Activated B cell treated with CpG ODN at 0.5 μM for 24 hours (primary cell): Measurements from ENCODE around the gene COQ3. TPM values are rescaled to one million over a fixed set of nuclear protein-coding genes. Genes with fewer than 3 reads are reported as not detected.

Source experiments
- ATAC-seq: fragments of 200-7000 bp; cut with Tn5 transposase; one replicate; pipeline ENCODE4 v1.10.0; 2021; ENCODE audit warnings: low read depth, mild to moderate bottlenecking, moderate library complexity
- CTCF ChIA-PET: fragments of 350-600 bp; sonication (Branson Sonifier 250); formaldehyde crosslinking; loops from one replicate; lab custom pipeline; 2021; ENCODE audit warnings: antibody characterized with exemption; lab: Charles Lee
- POLR2A ChIA-PET: fragments of 350-600 bp; sonication (Branson Sonifier 250); formaldehyde crosslinking; loops from one replicate; lab custom pipeline; 2021; ENCODE audit warnings: antibody characterized with exemption; lab: Charles Lee
- DNase-seq: peaks from one replicate; pipeline ENCODE4 v3.0.0; 2022
- H3K27ac Mint-ChIP-seq: one replicate; pipeline ENCODE4 v1.8.0; 2020; ENCODE audit warnings: mixed read lengths
- H3K27me3 Mint-ChIP-seq: one replicate; pipeline ENCODE4 v1.8.0; 2021; ENCODE audit warnings: mixed read lengths
- H3K36me3 Mint-ChIP-seq: one replicate; pipeline ENCODE4 v1.8.0; 2021; ENCODE audit warnings: low read depth, mixed read lengths
- H3K4me1 Mint-ChIP-seq: one replicate; pipeline ENCODE4 v1.8.0; 2021; ENCODE audit warnings: mixed read lengths
- H3K4me3 Mint-ChIP-seq: one replicate; pipeline ENCODE4 v1.8.0; 2020; ENCODE audit warnings: mild to moderate bottlenecking, mixed read lengths
- H3K9me3 Mint-ChIP-seq: one replicate; pipeline ENCODE4 v1.8.0; 2020; ENCODE audit warnings: mixed read lengths
- CTCF ChIP-seq: fragments of 200-600 bp; IDR thresholded peaks from one replicate; pipeline ENCODE4 v1.8.0; 2022; ENCODE audit warnings: antibody characterized with exemption, mild to moderate bottlenecking
- intact Hi-C: fragments of 100-400 bp; cut with micrococcal nuclease; formaldehyde crosslinking; loops from one replicate; pipeline ENCODE4 v1.15.1; 2024
- total RNA-seq: library from RNA; stranded (reverse); gene quantifications from 2 replicates; pipeline ENCODE4 v1.2.3, GENCODE V29; 2022

The COQ3 gene
- total RNA-seq, 1 donor from 2014 or later, result 5.6 TPM

GRCh38 chr6:99369533-99369932 lies 24.5 kb downstream of the COQ3 start:
- no peak overlapping the region for H3K4me3 Mint-ChIP-seq

GRCh38 chr6:99366852-99367251 lies 27.1 kb downstream of the COQ3 start:
- ChIA-PET POLR2A (no interaction called here), CTCF (no interaction called here)
- Mint-ChIP-seq H3K36me3 (no peaks in the 10 kb centered on the region), H3K4me3 (no peak overlapping the region), H3K27ac (no peak overlapping the region), H3K4me1 (no peaks in the 10 kb centered on the region), H3K9me3 (no peaks in the 10 kb centered on the region), H3K27me3 (no peaks in the 10 kb centered on the region)
- no peak for TF ChIP-seq CTCF
- DNase-seq (no peak), ATAC-seq (no peak)
- intact Hi-C loops, result no loop called here

More at GRCh38 chr6:99369533-99369932, 24.5 kb downstream of the COQ3 start:
- Mint-ChIP-seq H3K9me3 (no peaks in the 10 kb centered on the region), H3K27me3 (no peaks in the 10 kb centered on the region), H3K4me1 (no peaks in the 10 kb centered on the region), H3K36me3 (peaks cover 1% of the 10 kb centered on the region), H3K27ac (no peak overlapping the region)
- ChIA-PET POLR2A (interaction anchor here (0.7 kb wide), 1 partner anchor 25 kb away, joined by 9 read pairs; the partner anchor contains the start of gene COQ3), CTCF (interaction anchor here (1.3 kb wide), 1 partner anchor 35 kb away, joined by 3 read pairs; no protein-coding TSS in a partner anchor)
- intact Hi-C loops, result no loop called here
- ATAC-seq, result no peak
- DNase-seq, result no peak
- no peak for TF ChIP-seq CTCF

- H3K9me3 Mint-ChIP-seq, result no peaks in the 10 kb centered on the region
- POLR2A ChIA-PET, result no interaction called here
These were observed 30.0 kb downstream of the COQ3 start for GRCh38 chr6:99364026-99364425.

DNA sequence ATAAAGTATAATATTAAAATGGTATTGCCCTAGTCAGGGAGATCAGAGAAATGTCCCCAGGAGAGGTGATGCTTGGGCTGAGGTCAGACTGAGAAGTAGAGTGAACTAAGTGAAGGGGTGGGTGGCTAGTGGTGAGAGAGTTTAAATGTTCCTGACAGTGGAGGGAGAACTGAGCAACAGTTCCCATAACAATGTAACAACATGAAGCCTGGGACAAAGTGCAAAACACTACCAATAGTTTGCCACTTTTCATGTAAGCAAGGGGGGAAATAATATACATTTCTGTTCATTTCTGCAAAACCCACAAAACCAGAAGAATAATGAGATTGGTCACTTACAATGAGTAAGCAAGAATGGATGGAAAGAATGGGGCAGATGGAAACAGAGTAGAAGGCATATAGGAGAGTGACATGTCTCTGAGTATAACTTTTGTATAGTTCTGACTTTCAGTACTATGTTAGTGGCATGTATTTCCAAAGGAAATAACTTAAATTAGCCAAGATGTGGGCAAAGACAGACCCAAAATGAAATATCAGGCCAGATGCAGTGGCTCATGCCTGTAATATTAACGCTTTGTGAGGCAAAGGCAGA lies 31.2 kb downstream of the COQ3 start:
- no peaks in the 10 kb centered on the region for H3K4me1 Mint-ChIP-seq
- no peak overlapping the region for H3K27ac Mint-ChIP-seq
- ChIA-PET CTCF (no interaction called here), POLR2A (no interaction called here)
- peaks cover 22% of the 10 kb centered on the region for H3K27me3 Mint-ChIP-seq
- intact Hi-C loops, result no loop called here
- no peak for ATAC-seq
- TF ChIP-seq CTCF, result no peak
- H3K36me3 Mint-ChIP-seq, result no peaks in the 10 kb centered on the region
- DNase-seq, result no peak
- no peak overlapping the region for H3K4me3 Mint-ChIP-seq
- H3K9me3 Mint-ChIP-seq, result no peaks in the 10 kb centered on the region

More at GRCh38 chr6:99364026-99364425, 30.0 kb downstream of the COQ3 start:
- ATAC-seq (no peak), DNase-seq (no peak)
- no peak overlapping the region for H3K27ac Mint-ChIP-seq
- no peak overlapping the region for H3K4me3 Mint-ChIP-seq
- intact Hi-C loops, result no loop called here
- peaks cover 20% of the 10 kb centered on the region for H3K27me3 Mint-ChIP-seq
- no peak for TF ChIP-seq CTCF
- no peaks in the 10 kb centered on the region for H3K36me3 Mint-ChIP-seq
- CTCF ChIA-PET, result no interaction called here
- H3K4me1 Mint-ChIP-seq, result no peaks in the 10 kb centered on the region

- Mint-ChIP-seq H3K27me3 (peaks cover 44% of the 10 kb centered on the region), H3K4me3 (no peak overlapping the region), H3K27ac (no peak overlapping the region), H3K4me1 (no peaks in the 10 kb centered on the region), H3K36me3 (no peaks in the 10 kb centered on the region), H3K9me3 (no peaks in the 10 kb centered on the region)
- intact Hi-C loops, result no loop called here
- DNase-seq (no peak), ATAC-seq (no peak)
- CTCF ChIA-PET, result no interaction called here
- TF ChIP-seq CTCF, result no peak
- POLR2A ChIA-PET, result no interaction called here
These were observed 34.2 kb downstream of the COQ3 start for GRCh38 chr6:99359800-99360199.
